Liver (tissue), 9 donors: ENCODE measurements around the gene FAM200C. TPM values are rescaled to one million over a fixed set of nuclear protein-coding genes. Genes with fewer than 3 reads are reported as not detected.

Source experiments
- DNase-seq: peaks from one replicate; pipeline ENCODE4 v3.0.0-alpha.2; 2017; ENCODE audit warnings: low spot score
- H3K27ac ChIP-seq, 2 donors: one replicate each; pipeline ENCODE4 v1.7.0; 2013; ENCODE audit warnings: inconsistent platforms in 2 of 2, low read length in 2 of 2, control low read depth in 1 of 2, low read depth in 1 of 2, mild to moderate bottlenecking in 1 of 2
- H3K27me3 ChIP-seq, 4 donors: one replicate each; pipeline versions ENCODE4 v1.6.1 to v1.7.0; 2013; ENCODE audit warnings: low read length in 3 of 4, inconsistent platforms in 1 of 4, mild to moderate bottlenecking in 1 of 4, moderate library complexity in 1 of 4; ENCODE audit not compliant: control insufficient read depth in 4 of 4, insufficient read depth in 4 of 4
- H3K36me3 ChIP-seq, 4 donors: one replicate each; pipeline versions ENCODE4 v1.6.1 to v1.7.0; 2013; ENCODE audit warnings: low read length in 3 of 4, mild to moderate bottlenecking in 3 of 4, low read depth in 1 of 4, moderate library complexity in 1 of 4; ENCODE audit not compliant: control insufficient read depth in 4 of 4, insufficient read depth in 3 of 4
- H3K4me1 ChIP-seq, 4 donors: one replicate each; pipeline versions ENCODE4 v1.6.1 to v1.7.0; 2013; ENCODE audit warnings: low read length in 3 of 4, mild to moderate bottlenecking in 3 of 4, moderate library complexity in 1 of 4; ENCODE audit not compliant: control insufficient read depth in 4 of 4, insufficient read depth in 4 of 4
- H3K4me3 ChIP-seq, 3 donors: one replicate each; pipeline versions ENCODE4 v1.6.1 to v1.7.0; 2013; ENCODE audit warnings: low read length in 3 of 3, control low read depth in 1 of 3, low read depth in 1 of 3, mild to moderate bottlenecking in 1 of 3
- H3K9ac ChIP-seq, 2 donors: one replicate each; pipeline ENCODE4 v1.7.0; 2013; ENCODE audit warnings: low read length in 2 of 2, mild to moderate bottlenecking in 2 of 2, moderate library complexity in 2 of 2, control low read depth in 1 of 2, low read depth in 1 of 2
- H3K9me3 ChIP-seq, 4 donors: one replicate each; pipeline versions ENCODE4 v1.6.1 to v1.7.0; 2013; ENCODE audit warnings: low read length in 3 of 4; ENCODE audit not compliant: control insufficient read depth in 4 of 4
- CTCF ChIP-seq: fragments of 150-350 bp; IDR thresholded peaks from 2 replicates; pipeline ENCODE4 v1.5.1; 2017; ENCODE audit warnings: improper control_type of control experiment, low read depth, low read length; ENCODE audit not compliant: missing input control
- EGR1 ChIP-seq, 2 donors: IDR thresholded peaks; 2 replicates each; pipeline ENCODE4 v1.6.1; 2016 to 2018; ENCODE audit warnings: antibody characterized with exemption in 2 of 2, low read depth in 2 of 2
- FOXA1 ChIP-seq: IDR thresholded peaks from 2 replicates; pipeline ENCODE4 v1.6.1; 2016; ENCODE audit warnings: antibody characterized with exemption
- FOXA2 ChIP-seq: IDR thresholded peaks from 2 replicates; pipeline ENCODE4 v1.6.1; 2016; ENCODE audit warnings: antibody characterized with exemption
- GABPA ChIP-seq, 2 donors: IDR thresholded peaks in 1 of 2; conservative IDR thresholded peaks in 1 of 2; 2 replicates each; pipeline ENCODE4 v1.6.1; 2016; ENCODE audit warnings: antibody characterized with exemption in 2 of 2, mild to moderate bottlenecking in 1 of 2, moderate library complexity in 1 of 2
- HNF4A ChIP-seq, 2 donors: conservative IDR thresholded peaks; 2 replicates each; pipeline ENCODE4 v1.6.1; 2016; ENCODE audit warnings: antibody characterized with exemption in 2 of 2, mild to moderate bottlenecking in 2 of 2
- HNF4G ChIP-seq: IDR thresholded peaks from 2 replicates; pipeline ENCODE4 v1.6.1; 2016; ENCODE audit warnings: antibody characterized with exemption
- JUND ChIP-seq, 2 donors: IDR thresholded peaks; 2 replicates each; pipeline ENCODE4 v1.6.1; 2016; ENCODE audit warnings: antibody characterized with exemption in 2 of 2
- NR2F2 ChIP-seq: IDR thresholded peaks from 2 replicates; pipeline ENCODE4 v1.6.1; 2016; ENCODE audit warnings: antibody characterized with exemption
- RAD21 ChIP-seq, 2 donors: IDR thresholded peaks; 2 replicates each; pipeline ENCODE4 v1.6.1; 2016; ENCODE audit warnings: antibody characterized with exemption in 2 of 2, mild to moderate bottlenecking in 2 of 2
- RXRA ChIP-seq, 2 donors: IDR thresholded peaks; 2 replicates each; pipeline ENCODE4 v1.6.1; 2017 to 2018; ENCODE audit warnings: antibody characterized with exemption in 2 of 2, mild to moderate bottlenecking in 1 of 2
- SP1 ChIP-seq: IDR thresholded peaks from 2 replicates; pipeline ENCODE4 v1.6.1; 2018; ENCODE audit warnings: antibody characterized with exemption, mild to moderate bottlenecking
- TAF1 ChIP-seq: conservative IDR thresholded peaks from 2 replicates; pipeline ENCODE4 v1.6.1; 2016; ENCODE audit warnings: antibody characterized with exemption, mild to moderate bottlenecking
- YY1 ChIP-seq: IDR thresholded peaks from 2 replicates; pipeline ENCODE4 v1.6.1; 2016; ENCODE audit warnings: antibody characterized with exemption, mild to moderate bottlenecking
- ZBTB33 ChIP-seq: IDR thresholded peaks from 2 replicates; pipeline ENCODE4 v1.6.1; 2016; ENCODE audit warnings: antibody characterized with exemption
- WGBS: extraction: QIAGEN DNeasy Blood & Tissue Kit; methylation state at CpG from one replicate; pipeline ENCODE4 v1.1.7; 2013; 5-methylcytosine and 5-hydroxymethylcytosine counted together
- polyA plus RNA-seq, 2 donors: library from polyadenylated mRNA; stranded (reverse) in 1 of 2; unstranded in 1 of 2; fragments of 200-250 nt in 1 of 2; fragments of >200 nt in 1 of 2; fragmentation: Nextera tagmentation in 1 of 2; extraction: Ambion mirVana in 1 of 2; gene quantifications; one replicate each; pipeline versions ENCODE4 v1.2.1 to v1.2.3, GENCODE V29; 2013 to 2015
- total RNA-seq, 2 donors: library from RNA; depleted of rRNA; stranded (reverse); fragments of >200 nt; gene quantifications; one replicate each; pipeline ENCODE4 v1.2.3, GENCODE V29; 2014
- TF ChIP-seq, protein P1 (sequence below): IDR thresholded peaks from 2 replicates; pipeline ENCODE4 v1.6.1; 2016; ENCODE audit warnings: antibody characterized with exemption
- TF ChIP-seq, protein P2 (sequence below): IDR thresholded peaks from 2 replicates; pipeline ENCODE4 v1.6.1; 2016; ENCODE audit warnings: antibody characterized with exemption
- TF ChIP-seq, protein P3 (sequence below): IDR thresholded peaks from 2 replicates; pipeline ENCODE4 v1.6.1; 2016; ENCODE audit warnings: antibody characterized with exemption, mild to moderate bottlenecking
- donor health status: healthy.
- donor health status: healthy.
- donor health status: healthy.
- donor health status: healthy.
- donor health status: healthy.

Gene FAM200C
- total and polyA plus RNA-seq, 4 donors = 0.57 to 2.9 (median 1.3) TPM

- TF ChIP-seq, protein P1, sequence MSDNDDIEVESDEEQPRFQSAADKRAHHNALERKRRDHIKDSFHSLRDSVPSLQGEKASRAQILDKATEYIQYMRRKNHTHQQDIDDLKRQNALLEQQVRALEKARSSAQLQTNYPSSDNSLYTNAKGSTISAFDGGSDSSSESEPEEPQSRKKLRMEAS = no peak
- TF ChIP-seq NR2F2 = no peak
- TF ChIP-seq HNF4G = no peak
- no peak for TF ChIP-seq RXRA (IDR thresholded peaks at IDR 0.05)
- TF ChIP-seq, protein P2, sequence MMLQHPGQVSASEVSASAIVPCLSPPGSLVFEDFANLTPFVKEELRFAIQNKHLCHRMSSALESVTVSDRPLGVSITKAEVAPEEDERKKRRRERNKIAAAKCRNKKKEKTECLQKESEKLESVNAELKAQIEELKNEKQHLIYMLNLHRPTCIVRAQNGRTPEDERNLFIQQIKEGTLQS = no peak
- no peak for TF ChIP-seq TAF1
- TF ChIP-seq CTCF = no peak
- no peak for TF ChIP-seq JUND (IDR thresholded peaks at IDR 0.05)
- no peak for TF ChIP-seq RAD21 (IDR thresholded peaks at IDR 0.05)
- no peak for TF ChIP-seq ZBTB33
- no peak for TF ChIP-seq FOXA1
- TF ChIP-seq YY1 = no peak
- TF ChIP-seq, protein P3, sequence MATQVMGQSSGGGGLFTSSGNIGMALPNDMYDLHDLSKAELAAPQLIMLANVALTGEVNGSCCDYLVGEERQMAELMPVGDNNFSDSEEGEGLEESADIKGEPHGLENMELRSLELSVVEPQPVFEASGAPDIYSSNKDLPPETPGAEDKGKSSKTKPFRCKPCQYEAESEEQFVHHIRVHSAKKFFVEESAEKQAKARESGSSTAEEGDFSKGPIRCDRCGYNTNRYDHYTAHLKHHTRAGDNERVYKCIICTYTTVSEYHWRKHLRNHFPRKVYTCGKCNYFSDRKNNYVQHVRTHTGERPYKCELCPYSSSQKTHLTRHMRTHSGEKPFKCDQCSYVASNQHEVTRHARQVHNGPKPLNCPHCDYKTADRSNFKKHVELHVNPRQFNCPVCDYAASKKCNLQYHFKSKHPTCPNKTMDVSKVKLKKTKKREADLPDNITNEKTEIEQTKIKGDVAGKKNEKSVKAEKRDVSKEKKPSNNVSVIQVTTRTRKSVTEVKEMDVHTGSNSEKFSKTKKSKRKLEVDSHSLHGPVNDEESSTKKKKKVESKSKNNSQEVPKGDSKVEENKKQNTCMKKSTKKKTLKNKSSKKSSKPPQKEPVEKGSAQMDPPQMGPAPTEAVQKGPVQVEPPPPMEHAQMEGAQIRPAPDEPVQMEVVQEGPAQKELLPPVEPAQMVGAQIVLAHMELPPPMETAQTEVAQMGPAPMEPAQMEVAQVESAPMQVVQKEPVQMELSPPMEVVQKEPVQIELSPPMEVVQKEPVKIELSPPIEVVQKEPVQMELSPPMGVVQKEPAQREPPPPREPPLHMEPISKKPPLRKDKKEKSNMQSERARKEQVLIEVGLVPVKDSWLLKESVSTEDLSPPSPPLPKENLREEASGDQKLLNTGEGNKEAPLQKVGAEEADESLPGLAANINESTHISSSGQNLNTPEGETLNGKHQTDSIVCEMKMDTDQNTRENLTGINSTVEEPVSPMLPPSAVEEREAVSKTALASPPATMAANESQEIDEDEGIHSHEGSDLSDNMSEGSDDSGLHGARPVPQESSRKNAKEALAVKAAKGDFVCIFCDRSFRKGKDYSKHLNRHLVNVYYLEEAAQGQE = no peak
- no peak for TF ChIP-seq FOXA2
- no peak for TF ChIP-seq EGR1 (IDR thresholded peaks at IDR 0.05; ENCODE audit: low read depth in 2 of 2)
- no peak for TF ChIP-seq SP1
- TF ChIP-seq GABPA (IDR thresholded peaks at IDR 0.05 in 1 of 2, conservative IDR thresholded peaks at IDR 0.05 in 1 of 2) = no peak
- DNase-seq = no peak
- 76% methylated on average over 2 of the region's 2 CpGs for WGBS
Observed at GRCh38 chr5:160380041-160380440, 19.8 kb downstream of the FAM200C start.

GRCh38 chr5:160379511-160379910 is 20.3 kb downstream of the FAM200C start:
- no peaks in the 10 kb centered on the region for H3K36me3 ChIP-seq
- TF ChIP-seq HNF4G (no peak), TAF1 (no peak), FOXA1 (no peak), RXRA (IDR thresholded peaks at IDR 0.05) (no peak), CTCF (no peak), EGR1 (IDR thresholded peaks at IDR 0.05; ENCODE audit: low read depth in 2 of 2) (no peak), HNF4A (conservative IDR thresholded peaks at IDR 0.05) (no peak), RAD21 (IDR thresholded peaks at IDR 0.05) (no peak), NR2F2 (no peak), ZBTB33 (no peak), FOXA2 (no peak), YY1 (no peak), SP1 (no peak), JUND (IDR thresholded peaks at IDR 0.05) (no peak)
- TF ChIP-seq, protein P2 = no peak

More at GRCh38 chr5:160380041-160380440, 19.8 kb downstream of the FAM200C start:
- H3K36me3 ChIP-seq = no peaks in the 10 kb centered on the region
- H3K4me1 ChIP-seq = no peaks in the 10 kb centered on the region
- no peak overlapping the region for H3K9ac ChIP-seq
- no peaks in the 10 kb centered on the region for H3K9me3 ChIP-seq
- peaks cover 0 to 3% (median 0%) of the 10 kb centered on the region in 4 donors for H3K27me3 ChIP-seq
- H3K4me3 ChIP-seq = no peak overlapping the region
- no peak overlapping the region for H3K27ac ChIP-seq

More at GRCh38 chr5:160379511-160379910, 20.3 kb downstream of the FAM200C start:
- H3K4me1 ChIP-seq = no peaks in the 10 kb centered on the region
- H3K27ac ChIP-seq = no peak overlapping the region
- H3K9ac ChIP-seq = no peak overlapping the region
- no peak overlapping the region for H3K4me3 ChIP-seq
- no peaks in the 10 kb centered on the region for H3K9me3 ChIP-seq
- WGBS = 61% methylated on average over 4 of the region's 4 CpGs
- DNase-seq = no peak
- peaks cover 0 to 4% (median 0%) of the 10 kb centered on the region in 4 donors for H3K27me3 ChIP-seq
